ENCODE data around the gene CDC14B. TPM values are rescaled to one million over a fixed set of nuclear protein-coding genes. Genes with fewer than 3 reads are reported as not detected.
"Not testable (repeated sequence)": the region's sequence is repeated elsewhere in the genome, so short reads cannot be mapped to it uniquely, and the experiment has no call there.

Gene CDC14B
- total and polyA plus RNA-seq, 4 donors, result 2.9 to 29.8 (median 8.0) TPM

- WGBS, 2 donors, result 86 to 87% methylated on average over 6 of the region's 6 CpGs
- Histone ChIP-seq H3K9ac (ENCODE audit: insufficient read depth in 1 of 2, low read length in 2 of 2) (no peak overlapping the region), H3K9me3 (ENCODE audit: control insufficient read depth in 4 of 4, insufficient read depth in 3 of 4, low read length in 3 of 4) (no peaks in the 10 kb centered on the region), H3K4me1 (ENCODE audit: control insufficient read depth in 5 of 5, insufficient read depth in 5 of 5, low read length in 5 of 5) (peaks cover 0 to 18% (median 6%) of the 10 kb centered on the region in 5 donors), H3K4me3 (no peak overlapping the region), H3K27ac (ENCODE audit: low read depth in 1 of 2, low read length in 1 of 2) (no peak overlapping the region), H3K36me3 (ENCODE audit: control insufficient read depth in 4 of 4, insufficient read depth in 4 of 4, low read length in 4 of 4) (no peaks in the 10 kb centered on the region), H3K27me3 (ENCODE audit: control insufficient read depth in 3 of 3, insufficient read depth in 3 of 3, low read length in 2 of 3) (no peaks in the 10 kb centered on the region)
- no peak for ATAC-seq (ENCODE audit: insufficient read depth, low FRiP score)
- no peak for TF ChIP-seq CTCF (IDR thresholded peaks at IDR 0.05; ENCODE audit: control extremely low read depth, extremely low read depth)
- DNase-seq, result no peak
Observed at GRCh38 chr9:96615411-96615810, 4.2 kb downstream of the CDC14B start.

GRCh38 chr9:96614664-96615063, 5.0 kb downstream of the CDC14B start:
- 85 to 93% methylated on average over 4 of the region's 4 CpGs for WGBS, 2 donors

GRCh38 chr9:96612966-96613589, 6.6 kb downstream of the CDC14B start:
- DNase-seq (no peak), ATAC-seq (ENCODE audit: insufficient read depth, low FRiP score) (no peak)
- no peak overlapping the region for H3K9ac ChIP-seq (ENCODE audit: insufficient read depth in 1 of 2, low read length in 2 of 2)
- H3K27me3 ChIP-seq (ENCODE audit: control insufficient read depth in 3 of 3, insufficient read depth in 3 of 3, low read length in 2 of 3), result no peaks in the 10 kb centered on the region
- peak overlapping the region; percentile 31 to 63 for H3K27ac ChIP-seq (ENCODE audit: low read depth in 1 of 2, low read length in 1 of 2)
- H3K9me3 ChIP-seq (ENCODE audit: control insufficient read depth in 4 of 4, insufficient read depth in 3 of 4, low read length in 3 of 4), result no peaks in the 10 kb centered on the region
- TF ChIP-seq CTCF (IDR thresholded peaks at IDR 0.05; ENCODE audit: control extremely low read depth, extremely low read depth), result no peak
- WGBS, 2 donors, result 34 to 60% methylated on average over 1 of the region's 1 CpG
- H3K36me3 ChIP-seq (ENCODE audit: control insufficient read depth in 4 of 4, insufficient read depth in 4 of 4, low read length in 4 of 4), result no peaks in the 10 kb centered on the region
- H3K4me3 ChIP-seq, result no peak overlapping the region
- H3K4me1 ChIP-seq (ENCODE audit: control insufficient read depth in 5 of 5, insufficient read depth in 5 of 5, low read length in 5 of 5), result peaks cover 0 to 12% (median 6%) of the 10 kb centered on the region in 5 donors

More at GRCh38 chr9:96614664-96615063, 5.0 kb downstream of the CDC14B start:
- not testable (repeated sequence) for H3K4me3 ChIP-seq; DNase-seq; H3K27me3 ChIP-seq (ENCODE audit: control insufficient read depth in 3 of 3, insufficient read depth in 3 of 3, low read length in 2 of 3); H3K36me3 ChIP-seq (ENCODE audit: control insufficient read depth in 4 of 4, insufficient read depth in 4 of 4, low read length in 4 of 4); ATAC-seq (ENCODE audit: insufficient read depth, low FRiP score); H3K9me3 ChIP-seq (ENCODE audit: control insufficient read depth in 4 of 4, insufficient read depth in 3 of 4, low read length in 3 of 4); H3K27ac ChIP-seq (ENCODE audit: low read depth in 1 of 2, low read length in 1 of 2); H3K9ac ChIP-seq (ENCODE audit: insufficient read depth in 1 of 2, low read length in 2 of 2)
- H3K4me1 ChIP-seq (ENCODE audit: control insufficient read depth in 5 of 5, insufficient read depth in 5 of 5, low read length in 5 of 5), result peaks cover 0 to 18% (median 6%) of the 10 kb centered on the region in 5 donors

GRCh38 chr9:96612105-96612965, 7.3 kb downstream of the CDC14B start:
- DNase-seq (peak; percentile 57), ATAC-seq (ENCODE audit: insufficient read depth, low FRiP score) (no peak)
- no peak for TF ChIP-seq CTCF (IDR thresholded peaks at IDR 0.05; ENCODE audit: control extremely low read depth, extremely low read depth)
- Histone ChIP-seq H3K4me1 (ENCODE audit: control insufficient read depth in 5 of 5, insufficient read depth in 5 of 5, low read length in 5 of 5) (peaks cover 0 to 8% (median 6%) of the 10 kb centered on the region in 5 donors), H3K27ac (ENCODE audit: low read depth in 1 of 2, low read length in 1 of 2) (peak overlapping the region in 1 of 2 donors; percentile 63), H3K9me3 (ENCODE audit: control insufficient read depth in 4 of 4, insufficient read depth in 3 of 4, low read length in 3 of 4) (no peaks in the 10 kb centered on the region), H3K9ac (ENCODE audit: insufficient read depth in 1 of 2, low read length in 2 of 2) (no peak overlapping the region), H3K36me3 (ENCODE audit: control insufficient read depth in 4 of 4, insufficient read depth in 4 of 4, low read length in 4 of 4) (no peaks in the 10 kb centered on the region), H3K4me3 (no peak overlapping the region), H3K27me3 (ENCODE audit: control insufficient read depth in 3 of 3, insufficient read depth in 3 of 3, low read length in 2 of 3) (no peaks in the 10 kb centered on the region)
- WGBS, 2 donors, result 54 to 61% methylated on average over 12 of the region's 12 CpGs
